Thyroid gland (tissue), 4 donors: ENCODE results near the gene KLF11. TPM values are rescaled to one million over a fixed set of nuclear protein-coding genes. Genes with fewer than 3 reads are reported as not detected.

Experiments used
- DNase-seq, 2 donors: peaks; one replicate each; pipeline ENCODE4 v3.0.0-alpha.2; 2019
- H3K27ac ChIP-seq, 3 donors: fragments of 200-600 bp; sonication (generic); 1 replicate in 2 of 3; 2 replicates in 1 of 3; pipeline ENCODE4 v1.5.1; 2016 to 2019; ENCODE audit warnings: mild to moderate bottlenecking in 1 of 3, moderate library complexity in 1 of 3
- H3K27me3 ChIP-seq: fragments of 200-600 bp; sonication (generic); one replicate; pipeline ENCODE4 v1.5.1; 2019
- H3K36me3 ChIP-seq, 2 donors: fragments of 200-600 bp; sonication (generic); one replicate each; pipeline ENCODE4 v1.5.1; 2016 to 2019
- H3K4me1 ChIP-seq, 2 donors: fragments of 200-600 bp; sonication (generic); one replicate each; pipeline ENCODE4 v1.5.1; 2017 to 2019
- H3K4me3 ChIP-seq, 3 donors: fragments of 200-600 bp; sonication (generic); replicated peaks in 1 of 3; 1 replicate in 2 of 3; 2 replicates in 1 of 3; pipeline ENCODE4 v1.5.1; 2016; ENCODE audit warnings: mild to moderate bottlenecking in 1 of 3
- H3K9me3 ChIP-seq: fragments of 200-600 bp; sonication (generic); one replicate; pipeline ENCODE4 v1.5.1; 2017
- CTCF ChIP-seq, 6 experiments: fragments of 200-600 bp in 3 of 6; fragments of 450-650 bp in 3 of 6; sonication (generic) in 3 of 6; IDR thresholded peaks; one replicate each; pipeline ENCODE4 v1.5.1; 2016 to 2019; ENCODE audit warnings: antibody characterized with exemption in 6 of 6, mild to moderate bottlenecking in 2 of 6, inconsistent platforms in 1 of 6, moderate library complexity in 1 of 6
- POLR2A ChIP-seq, 2 donors: fragments of 450-650 bp; IDR thresholded peaks; one replicate each; pipeline ENCODE4 v1.6.1; 2017; ENCODE audit warnings: antibody characterized with exemption in 2 of 2, mild to moderate bottlenecking in 2 of 2, moderate library complexity in 1 of 2
- WGBS, 2 donors: methylation state at CpG; one replicate each; pipeline ENCODE4 v1.1.5; 2017; 5-methylcytosine and 5-hydroxymethylcytosine counted together
- intact Hi-C: fragments of 100-400 bp; cut with DNase I; formaldehyde crosslinking; loops from one replicate; pipeline ENCODE4 v1.15.1; 2023
- total RNA-seq, 4 donors: library from RNA; depleted of rRNA; stranded (reverse); fragments of >200 nt; gene quantifications; one replicate each; pipeline ENCODE4 v1.2.3, GENCODE V29; 2016

Gene KLF11
- total RNA-seq, 4 donors from 2014 or later = 11.2 to 44.2 (median 23.7) TPM

- Histone ChIP-seq H3K27me3 (no peaks in the 10 kb centered on the region), H3K4me3 (no peak overlapping the region), H3K9me3 (no peaks in the 10 kb centered on the region), H3K36me3 (no peaks in the 10 kb centered on the region), H3K27ac (peak overlapping the region in 1 of 3 donors; percentile 61), H3K4me1 (peaks cover 14 to 42% of the 10 kb centered on the region in 2 donors)
- TF ChIP-seq POLR2A (IDR thresholded peaks at IDR 0.05) (no peak), CTCF (IDR thresholded peaks at IDR 0.05) (no peak)
- intact Hi-C loops = no loop called here
- DNase-seq = peak in 1 of 2 donors; percentile 10
- 38 to 39% methylated on average over 5 of the region's 5 CpGs for WGBS, 2 donors
Observed at GRCh38 chr2:10083046-10083445, 39.7 kb downstream of the KLF11 start.

- DNase-seq = no peak
- Histone ChIP-seq H3K36me3 (no peaks in the 10 kb centered on the region), H3K4me1 (peaks cover 13 to 36% of the 10 kb centered on the region in 2 donors), H3K4me3 (no peak overlapping the region), H3K27me3 (no peaks in the 10 kb centered on the region), H3K9me3 (no peaks in the 10 kb centered on the region), H3K27ac (peak overlapping the region in 1 of 3 donors; percentile 61)
- intact Hi-C loops = no loop called here
- WGBS, 2 donors = 54 to 73% methylated on average over 13 of the region's 13 CpGs
- TF ChIP-seq POLR2A (IDR thresholded peaks at IDR 0.05) = no peak
- TF ChIP-seq CTCF (IDR thresholded peaks at IDR 0.05) = no peak
Observed at GRCh38 chr2:10083692-10084211, 40.4 kb downstream of the KLF11 start.

- Histone ChIP-seq H3K4me1 (peaks cover 8 to 35% of the 10 kb centered on the region in 2 donors), H3K36me3 (no peaks in the 10 kb centered on the region), H3K27ac (peak overlapping the region in 1 of 3 donors; percentile 61), H3K9me3 (no peaks in the 10 kb centered on the region), H3K27me3 (no peaks in the 10 kb centered on the region), H3K4me3 (no peak overlapping the region)
- DNase-seq = no peak
- 77 to 82% methylated on average over 12 of the region's 12 CpGs for WGBS, 2 donors
- intact Hi-C loops = no loop called here
- TF ChIP-seq POLR2A (IDR thresholded peaks at IDR 0.05) (no peak), CTCF (IDR thresholded peaks at IDR 0.05) (no peak)
Observed at GRCh38 chr2:10084223-10084865, 41.0 kb downstream of the KLF11 start.

GRCh38 chr2:10085043-10085667, 41.8 kb downstream of the KLF11 start:
- intact Hi-C loops = no loop called here
- WGBS, 2 donors = 74 to 79% methylated on average over 6 of the region's 6 CpGs
- Histone ChIP-seq H3K27ac (no peak overlapping the region), H3K4me3 (no peak overlapping the region), H3K4me1 (peaks cover 8 to 35% of the 10 kb centered on the region in 2 donors), H3K36me3 (no peaks in the 10 kb centered on the region), H3K9me3 (no peaks in the 10 kb centered on the region), H3K27me3 (no peaks in the 10 kb centered on the region)
- TF ChIP-seq CTCF (IDR thresholded peaks at IDR 0.05) (no peak), POLR2A (IDR thresholded peaks at IDR 0.05) (no peak)
- no peak for DNase-seq

GRCh38 chr2:10085668-10086059, 42.3 kb downstream of the KLF11 start:
- H3K27me3 ChIP-seq = no peaks in the 10 kb centered on the region

More at GRCh38 chr2:10085668-10086059, 42.3 kb downstream of the KLF11 start:
- intact Hi-C loops = no loop called here
- 86 to 92% methylated on average over 11 of the region's 11 CpGs for WGBS, 2 donors
- TF ChIP-seq CTCF (IDR thresholded peaks at IDR 0.05) (no peak), POLR2A (IDR thresholded peaks at IDR 0.05) (no peak)
- peaks cover 5 to 33% of the 10 kb centered on the region in 2 donors for H3K4me1 ChIP-seq
- no peak overlapping the region for H3K27ac ChIP-seq
- DNase-seq = no peak
- H3K36me3 ChIP-seq = no peaks in the 10 kb centered on the region
- H3K9me3 ChIP-seq = no peaks in the 10 kb centered on the region
- H3K4me3 ChIP-seq = no peak overlapping the region
